ENCODE data around the gene ADAT3.
"Not testable (repeated sequence)": the region's sequence is repeated elsewhere in the genome, so short reads cannot be mapped to it uniquely, and the experiment has no call there.

Gene ADAT3

GRCh38 chr19:1884291-1884718 is 20.9 kb upstream of the ADAT3 start:
- peak; percentile 60 for DNase-seq

GRCh38 chr19:1884719-1885334 is 20.4 kb upstream of the ADAT3 start:
- no peak for DNase-seq

GRCh38 chr19:1885398-1886119 is 19.6 kb upstream of the ADAT3 start, which contains the start of gene ABHD17A:
ABHD17A (minus strand) TSS chr19:1885496; CDS start chr19:1881566, 3,930 bp downstream.
- DNase-seq: peak; percentile 95

DNA sequence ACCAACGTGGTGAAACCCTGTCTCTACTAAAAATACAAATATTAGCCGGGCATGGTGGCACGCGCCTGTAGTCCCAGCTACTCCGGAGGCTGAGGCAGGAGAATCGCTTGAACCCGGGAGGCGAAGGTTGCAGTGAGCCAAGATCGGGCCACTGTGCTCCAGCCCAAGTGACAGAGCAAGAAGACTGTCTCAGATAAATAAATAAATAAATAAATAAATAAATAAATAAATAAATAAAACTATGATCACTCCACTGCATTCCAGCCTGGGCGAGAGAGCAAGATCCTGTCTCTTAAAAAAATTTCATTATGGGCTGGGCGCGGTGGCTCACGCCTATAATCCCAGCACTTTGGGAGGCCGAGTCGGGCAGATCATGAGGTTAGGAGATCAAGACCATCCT is 18.8 kb upstream of the ADAT3 start:
- not testable (repeated sequence) for DNase-seq

DNA sequence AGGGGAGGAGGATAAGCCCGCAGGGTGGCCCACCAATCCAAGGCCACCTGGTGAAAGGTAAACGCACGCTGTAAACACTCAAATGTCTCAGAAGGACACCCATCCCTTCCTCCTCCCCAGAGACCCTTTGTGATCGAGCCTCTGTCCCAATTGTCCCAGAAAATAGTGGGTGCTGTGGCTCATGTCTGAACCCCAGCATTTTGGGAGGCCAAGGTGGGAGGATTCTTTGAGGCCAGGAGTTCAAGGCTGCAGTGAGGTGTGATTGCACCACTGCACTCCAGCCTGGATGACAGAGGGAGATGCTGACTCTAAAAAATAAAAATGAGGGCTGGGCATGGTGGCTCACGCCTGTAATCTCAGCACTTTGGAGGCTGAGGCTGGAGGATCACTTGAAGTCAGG is 16.8 kb upstream of the ADAT3 start:
- no peak for DNase-seq

GRCh38 chr19:1889907-1890306 is 15.3 kb upstream of the ADAT3 start:
- no peak for DNase-seq

DNA sequence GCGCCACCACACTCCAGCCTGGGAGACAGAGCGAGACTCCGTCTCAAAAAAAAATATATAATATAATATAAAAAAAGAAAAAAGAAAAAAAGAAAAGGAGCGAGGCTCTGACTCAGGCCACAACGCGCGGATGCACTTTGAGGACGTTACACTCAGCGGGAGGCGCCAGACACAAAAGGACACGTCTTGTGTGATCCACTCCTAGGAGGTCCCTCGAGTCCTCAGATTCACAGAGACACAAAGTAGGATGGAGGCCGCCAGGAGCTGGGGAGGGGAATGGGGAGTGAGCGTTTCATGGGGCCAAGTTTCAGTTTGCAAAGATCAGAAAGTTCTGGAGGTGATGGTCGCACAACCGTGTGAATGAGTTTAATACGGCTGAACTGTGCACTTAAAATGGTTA is 11.4 kb upstream of the ADAT3 start:
- no peak for DNase-seq

- DNase-seq: no peak
Observed at GRCh38 chr19:1896508-1896907, 8.7 kb upstream of the ADAT3 start.

DNA sequence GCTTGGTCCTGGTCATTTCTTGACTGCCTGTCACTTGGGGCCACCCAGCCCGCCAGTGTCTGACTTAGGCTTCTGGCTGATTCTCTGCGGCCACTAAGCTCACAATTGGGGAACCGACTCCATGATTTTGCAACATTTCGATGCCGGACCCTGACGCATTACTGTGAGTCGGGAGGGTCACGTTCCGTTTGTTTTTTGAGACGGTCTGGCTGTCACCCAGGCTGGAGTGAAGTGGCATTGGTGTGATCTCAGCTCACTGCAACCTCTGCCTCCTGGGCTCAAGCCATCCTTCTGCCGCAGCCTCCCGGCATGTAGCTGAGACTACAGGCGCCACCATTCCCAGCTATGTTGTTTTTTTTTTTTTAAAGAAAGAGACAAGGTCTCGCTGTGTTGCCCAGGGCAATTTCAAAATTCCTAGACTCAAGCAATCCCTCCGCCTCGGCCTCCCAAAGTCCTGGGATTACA is 3.2 kb upstream of the ADAT3 start:
- DNase-seq: peak; percentile 77

GRCh38 chr19:1902923-1903322 is 2.3 kb upstream of the ADAT3 start:
- DNase-seq: no peak

GRCh38 chr19:1904860-1905109 is 414 bp upstream of the ADAT3 start:
- DNase-seq: no peak

- DNase-seq: no peak
Observed at GRCh38 chr19:1905863-1906375, 720 bp downstream of the ADAT3 start.

DNA sequence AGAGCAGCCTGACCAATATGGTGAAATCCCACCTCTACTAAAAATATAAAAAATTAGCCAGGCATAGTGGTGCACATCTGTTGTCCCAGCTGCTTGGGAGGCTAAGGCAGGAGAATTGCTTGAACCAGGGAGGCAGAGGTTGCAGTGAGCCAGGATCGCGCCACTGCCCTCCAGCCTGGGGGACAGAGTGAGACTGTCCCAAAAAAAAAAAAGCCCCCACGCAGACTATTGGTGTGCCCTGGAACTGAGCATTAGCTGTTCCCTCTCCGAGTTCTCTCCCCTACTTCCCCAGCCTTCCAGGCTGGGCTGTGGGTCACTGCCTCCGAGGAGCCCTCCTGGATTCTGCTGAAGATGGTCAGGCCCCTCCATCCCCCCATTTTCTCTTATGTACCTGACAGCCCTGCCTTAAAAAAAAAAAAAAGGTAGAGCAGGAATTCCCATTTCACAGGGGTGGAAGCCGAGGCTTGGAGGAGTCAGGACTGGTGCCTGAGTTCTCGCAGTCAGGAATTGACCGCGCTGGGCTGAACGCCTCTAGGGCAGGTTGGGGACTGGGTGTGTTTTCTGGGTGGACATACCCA is 1.9 kb downstream of the ADAT3 start:
- DNase-seq: no peak

GRCh38 chr19:1907563-1908363 is 2.6 kb downstream of the ADAT3 start:
- no peak for DNase-seq

- DNase-seq: no peak
Observed at GRCh38 chr19:1908364-1908678, 3.1 kb downstream of the ADAT3 start.

DNA sequence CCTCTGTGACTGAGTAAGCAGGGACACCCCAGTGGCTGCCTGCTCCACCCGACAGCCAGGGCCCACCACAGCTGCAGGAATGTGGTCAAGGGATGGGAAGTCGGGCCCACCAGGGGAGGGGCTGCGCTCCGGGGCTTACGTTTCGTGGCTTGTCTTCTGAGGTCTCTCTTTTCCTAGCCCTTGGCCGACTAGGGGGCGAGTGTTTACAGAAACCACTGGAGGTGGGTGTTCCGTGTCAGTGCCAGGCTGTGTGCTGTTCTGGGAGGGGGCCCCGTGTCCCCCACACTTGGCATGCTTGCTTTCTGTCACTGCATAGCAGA is 4.5 kb downstream of the ADAT3 start:
- no peak for DNase-seq

DNA sequence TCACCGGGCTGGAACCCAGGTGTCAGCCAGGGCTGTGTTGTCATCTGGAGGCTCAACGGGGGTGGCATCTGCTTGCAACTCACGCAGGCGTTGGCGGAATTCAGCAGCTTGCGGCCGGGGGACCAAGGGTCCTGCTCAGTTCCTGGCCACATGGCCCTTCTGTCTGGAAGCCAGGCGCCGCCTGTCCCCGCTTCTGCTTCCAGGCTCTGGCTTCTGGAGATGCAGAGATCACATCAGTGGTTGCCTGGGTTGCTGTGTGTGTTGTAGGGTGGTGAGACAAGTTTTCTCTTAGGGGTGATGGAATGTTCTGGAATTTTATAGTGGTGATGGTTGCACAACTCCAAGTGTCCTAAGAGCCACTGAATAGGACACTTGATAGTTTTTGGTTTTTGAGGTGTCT is 5.0 kb downstream of the ADAT3 start:
- DNase-seq: no peak

- no peak for DNase-seq
Observed at GRCh38 chr19:1911098-1911497, 5.9 kb downstream of the ADAT3 start.

- no peak for DNase-seq
Observed at GRCh38 chr19:1911995-1912394, 6.8 kb downstream of the ADAT3 start.

GRCh38 chr19:1912760-1913505 is 7.7 kb downstream of the ADAT3 start:
- DNase-seq: no peak

- DNase-seq: no peak
Observed at GRCh38 chr19:1913781-1914577, 8.8 kb downstream of the ADAT3 start.

- DNase-seq: no peak
Observed at GRCh38 chr19:1914826-1915341, 9.7 kb downstream of the ADAT3 start.
